HCT116 (cell line): ENCODE measurements around the gene GALNT2.

Source experiments
- CTCF ChIP-seq, 3 experiments: fragments of 200-600 bp in 1 of 3; sonication (generic) in 1 of 3; IDR thresholded peaks in 2 of 3; conservative IDR thresholded peaks in 1 of 3; 2 replicates each; pipeline ENCODE4 v1.5.1; 2012 to 2017; ENCODE audit warnings: low read depth in 2 of 3, low read length in 2 of 3, antibody characterized with exemption in 1 of 3, borderline replicate concordance in 1 of 3, control low read depth in 1 of 3, mild to moderate bottlenecking in 1 of 3, mixed read lengths in 1 of 3, mixed run types in 1 of 3, moderate library complexity in 1 of 3; ENCODE audit not compliant: insufficient read depth in 1 of 3
- EGR1 ChIP-seq: IDR thresholded peaks from 2 replicates; pipeline ENCODE4 v1.6.1; 2012; ENCODE audit warnings: low read depth
- ELF1 ChIP-seq: IDR thresholded peaks from 2 replicates; pipeline ENCODE4 v1.6.1; 2012; ENCODE audit warnings: low read depth, borderline replicate concordance
- EZH2 ChIP-seq: fragments of 200-600 bp; sonication (generic); IDR thresholded peaks from 2 replicates; pipeline ENCODE4 v1.6.1; 2017; ENCODE audit warnings: antibody characterized with exemption, mixed run types
- POLR2A ChIP-seq: IDR thresholded peaks from 2 replicates; pipeline ENCODE4 v1.7.0; 2011; ENCODE audit warnings: borderline replicate concordance; ENCODE audit not compliant: insufficient read depth, insufficient read length; ENCODE audit errors: extremely low read depth
- POLR2AphosphoS5 ChIP-seq: IDR thresholded peaks from 2 replicates; pipeline ENCODE4 v1.6.1; 2011; ENCODE audit warnings: mild to moderate bottlenecking, low read depth, low read length, moderate library complexity
- SP1 ChIP-seq: IDR thresholded peaks from 2 replicates; pipeline ENCODE4 v1.6.1; 2012; ENCODE audit warnings: low read depth
- ZFX ChIP-seq: fragments of 450-650 bp; IDR thresholded peaks from 2 replicates; pipeline ENCODE4 v1.6.1; 2017
- TF ChIP-seq, protein P1 (sequence below): IDR thresholded peaks from 2 replicates; pipeline ENCODE4 v1.6.1; 2012; ENCODE audit warnings: low read depth

DNA sequence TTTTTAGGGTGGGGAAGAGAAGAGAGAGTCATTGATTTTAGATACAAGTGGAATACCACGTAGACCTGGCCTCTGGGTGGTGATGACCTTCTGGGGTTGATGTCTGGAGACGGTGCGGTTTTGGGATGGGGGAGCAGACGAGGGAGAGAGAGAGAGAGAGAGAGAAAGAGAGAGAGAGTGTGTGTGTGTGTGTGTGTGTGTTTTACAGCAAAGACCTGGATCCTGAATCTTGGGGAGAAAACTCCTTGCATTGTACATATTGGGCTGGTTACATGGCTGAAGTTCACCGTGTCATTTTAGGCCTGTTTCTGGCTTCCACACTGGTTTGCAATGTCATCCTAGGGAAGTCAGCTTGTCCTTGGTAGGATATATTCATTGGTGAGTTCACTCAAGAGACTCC is 89.0 kb downstream of the GALNT2 start:
- TF ChIP-seq CTCF (IDR thresholded peaks at IDR 0.05 in 2 of 3, conservative IDR thresholded peaks at IDR 0.05 in 1 of 3; ENCODE audit: borderline replicate concordance in 1 of 3, insufficient read depth in 1 of 3, low read depth in 2 of 3, low read length in 2 of 3): no peak
- TF ChIP-seq POLR2AphosphoS5: no peak
- TF ChIP-seq, protein P1, sequence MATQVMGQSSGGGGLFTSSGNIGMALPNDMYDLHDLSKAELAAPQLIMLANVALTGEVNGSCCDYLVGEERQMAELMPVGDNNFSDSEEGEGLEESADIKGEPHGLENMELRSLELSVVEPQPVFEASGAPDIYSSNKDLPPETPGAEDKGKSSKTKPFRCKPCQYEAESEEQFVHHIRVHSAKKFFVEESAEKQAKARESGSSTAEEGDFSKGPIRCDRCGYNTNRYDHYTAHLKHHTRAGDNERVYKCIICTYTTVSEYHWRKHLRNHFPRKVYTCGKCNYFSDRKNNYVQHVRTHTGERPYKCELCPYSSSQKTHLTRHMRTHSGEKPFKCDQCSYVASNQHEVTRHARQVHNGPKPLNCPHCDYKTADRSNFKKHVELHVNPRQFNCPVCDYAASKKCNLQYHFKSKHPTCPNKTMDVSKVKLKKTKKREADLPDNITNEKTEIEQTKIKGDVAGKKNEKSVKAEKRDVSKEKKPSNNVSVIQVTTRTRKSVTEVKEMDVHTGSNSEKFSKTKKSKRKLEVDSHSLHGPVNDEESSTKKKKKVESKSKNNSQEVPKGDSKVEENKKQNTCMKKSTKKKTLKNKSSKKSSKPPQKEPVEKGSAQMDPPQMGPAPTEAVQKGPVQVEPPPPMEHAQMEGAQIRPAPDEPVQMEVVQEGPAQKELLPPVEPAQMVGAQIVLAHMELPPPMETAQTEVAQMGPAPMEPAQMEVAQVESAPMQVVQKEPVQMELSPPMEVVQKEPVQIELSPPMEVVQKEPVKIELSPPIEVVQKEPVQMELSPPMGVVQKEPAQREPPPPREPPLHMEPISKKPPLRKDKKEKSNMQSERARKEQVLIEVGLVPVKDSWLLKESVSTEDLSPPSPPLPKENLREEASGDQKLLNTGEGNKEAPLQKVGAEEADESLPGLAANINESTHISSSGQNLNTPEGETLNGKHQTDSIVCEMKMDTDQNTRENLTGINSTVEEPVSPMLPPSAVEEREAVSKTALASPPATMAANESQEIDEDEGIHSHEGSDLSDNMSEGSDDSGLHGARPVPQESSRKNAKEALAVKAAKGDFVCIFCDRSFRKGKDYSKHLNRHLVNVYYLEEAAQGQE: no peak
- TF ChIP-seq SP1: no peak
- TF ChIP-seq EZH2: no peak
- no peak for TF ChIP-seq EGR1
- no peak for TF ChIP-seq POLR2A
- no peak for TF ChIP-seq ELF1
- TF ChIP-seq ZFX: no peak
